HepG2 (cell line): ENCODE data around the gene HLF. TPM values are rescaled to one million over a fixed set of nuclear protein-coding genes. Genes with fewer than 3 reads are reported as not detected.

Source experiments
- ATAC-seq: fragments of 200-7000 bp; cut with Tn5 transposase; 3 replicates; pipeline ENCODE4 v1.9.1; 2020; ENCODE audit warnings: mild to moderate bottlenecking, moderate library complexity
- BruUV-seq: library from RNA; stranded (reverse); fragments of 400-500 nt; replicated peaks from 2 replicates; lab custom pipeline; 2021; lab: Mats Ljungman, UMichigan
- CTCF ChIA-PET: fragments of 300-600 bp; formaldehyde crosslinking; extraction: SDS; loops from one replicate; lab custom pipeline; 2021; ENCODE audit warnings: low total read pairs, inconsistent platforms, low intra/inter-chr PET ratio; lab: Yijun Ruan, JAX
- POLR2A ChIA-PET: fragments of 350-600 bp; sonication (Branson Sonifier 250); formaldehyde crosslinking; loops from one replicate; lab custom pipeline; 2020; ENCODE audit warnings: antibody characterized with exemption, inconsistent platforms; lab: Yijun Ruan, JAX
- DNase-seq: peaks from one replicate; pipeline ENCODE4 v3.0.0-alpha.2; 2015; ENCODE audit warnings: low spot score
- FAIRE-seq: peaks from 3 replicates; lab custom pipeline; 2011; peaks lifted over from hg19 to GRCh38; lab: Jason Lieb, UNC
- H2AFZ ChIP-seq: one replicate; pipeline ENCODE4 v1.6.1; 2011; ENCODE audit warnings: low read length, inconsistent platforms
- H3K27ac ChIP-seq: fragments of 300-600 bp; 3 replicates; pipeline ENCODE4 v1.8.0; 2011; ENCODE audit warnings: mixed run types, mild to moderate bottlenecking, mixed read lengths, low read length, inconsistent platforms; ENCODE audit not compliant: insufficient read depth; ENCODE audit errors: extremely low read length
- H3K27me3 ChIP-seq, 2 experiments: fragments of 200-600 bp in 1 of 2; 2 replicates in 1 of 2; 3 replicates in 1 of 2; pipeline versions ENCODE4 v1.6.0 to v1.8.0; 2011; ENCODE audit warnings: low read length in 2 of 2, mild to moderate bottlenecking in 2 of 2, moderate library complexity in 2 of 2, inconsistent platforms in 1 of 2; ENCODE audit not compliant: insufficient read depth in 2 of 2, control insufficient read depth in 1 of 2
- H3K36me3 ChIP-seq, 2 experiments: fragments of 200-600 bp in 1 of 2; replicated peaks in 1 of 2; 2 replicates in 1 of 2; 3 replicates in 1 of 2; pipeline versions ENCODE4 v1.5.1 to v1.8.0; 2011; ENCODE audit warnings: low read length in 2 of 2, inconsistent platforms in 1 of 2; ENCODE audit not compliant: insufficient read depth in 2 of 2, control insufficient read depth in 1 of 2
- H3K4me1 ChIP-seq: 2 replicates; pipeline ENCODE4 v1.5.1; 2012; ENCODE audit warnings: low read length, inconsistent platforms; ENCODE audit not compliant: insufficient read depth
- H3K4me2 ChIP-seq: 2 replicates; pipeline ENCODE4 v1.6.0; 2011; ENCODE audit warnings: low read depth, low read length, inconsistent platforms
- H3K4me3 ChIP-seq, 3 experiments: fragments of 200-600 bp in 1 of 3; sonication (generic), shearing (Covaris generic) in 1 of 3; replicated peaks in 1 of 3; 2 replicates each; pipeline ENCODE4 v1.5.1; 2011 to 2016; ENCODE audit warnings: low read length in 3 of 3, inconsistent platforms in 2 of 3, low read depth in 2 of 3, mild to moderate bottlenecking in 2 of 3, control low read depth in 1 of 3, mixed read lengths in 1 of 3; ENCODE audit not compliant: insufficient read depth in 1 of 3
- H3K79me2 ChIP-seq: one replicate; pipeline ENCODE4 v1.6.1; 2011; ENCODE audit warnings: low read length, inconsistent platforms; ENCODE audit not compliant: insufficient read depth
- H3K9ac ChIP-seq: 2 replicates; pipeline ENCODE4 v1.6.0; 2011; ENCODE audit warnings: mild to moderate bottlenecking, low read depth, low read length, inconsistent platforms; ENCODE audit not compliant: insufficient read depth
- H3K9me3 ChIP-seq: 2 replicates; pipeline ENCODE4 v1.5.1; 2012; ENCODE audit warnings: mild to moderate bottlenecking, low read length
- H4K20me1 ChIP-seq: 2 replicates; pipeline ENCODE4 v1.6.0; 2011; ENCODE audit warnings: inconsistent platforms, mild to moderate bottlenecking, low read length, moderate library complexity; ENCODE audit not compliant: insufficient read depth
- GATAD2A ChIP-seq: IDR thresholded peaks from 2 replicates; pipeline ENCODE4 v1.6.1; 2016
- POLR2A ChIP-seq, 2 experiments: IDR thresholded peaks; 2 replicates each; pipeline ENCODE4 v1.6.1; 2011; ENCODE audit warnings: low read depth in 2 of 2, low read length in 2 of 2, mild to moderate bottlenecking in 1 of 2, moderate library complexity in 1 of 2; ENCODE audit not compliant: insufficient read depth in 1 of 2
- POLR2G ChIP-seq: fragments of 200-400 bp; formaldehyde crosslinking; IDR thresholded peaks from 2 replicates; pipeline ENCODE4 v1.6.1; 2018; ENCODE audit warnings: mild to moderate bottlenecking, low read depth, low read length, moderate library complexity
- RBFOX2 ChIP-seq: fragments of 200-400 bp; formaldehyde crosslinking; IDR thresholded peaks from 2 replicates; pipeline ENCODE4 v1.6.1; 2017; ENCODE audit warnings: low read depth, mild to moderate bottlenecking, low read length
- SMYD3 ChIP-seq: sonication (generic); formaldehyde crosslinking; IDR thresholded peaks from 2 replicates; pipeline ENCODE4 v1.8.1; 2023; ENCODE audit warnings: mild to moderate bottlenecking, missing genetic modification reagents
- SOX5 ChIP-seq: IDR thresholded peaks from 2 replicates; pipeline ENCODE4 v1.6.1; 2016; ENCODE audit warnings: borderline replicate concordance
- TBP ChIP-seq: sonication (generic); formaldehyde crosslinking; IDR thresholded peaks from 2 replicates; pipeline ENCODE4 v1.5.0; 2020; ENCODE audit warnings: missing genetic modification reagents
- ZNF432 ChIP-seq: sonication (generic); formaldehyde crosslinking; IDR thresholded peaks from 2 replicates; pipeline ENCODE4 v1.5.0; 2020; ENCODE audit warnings: missing genetic modification reagents, mild to moderate bottlenecking, borderline replicate concordance
- ZNF44 ChIP-seq: sonication (generic); formaldehyde crosslinking; IDR thresholded peaks from 2 replicates; pipeline ENCODE4 v1.5.1; 2020; ENCODE audit warnings: mild to moderate bottlenecking, missing genetic modification reagents
- ZSCAN9 ChIP-seq: IDR thresholded peaks from 2 replicates; pipeline ENCODE4 v1.6.1; 2016; ENCODE audit warnings: borderline replicate concordance
- WGBS: methylation state at CpG from one replicate; pipeline ENCODE4 v1.1.6; 2017; ENCODE audit warnings: low lambda C conversion rate; 5-methylcytosine and 5-hydroxymethylcytosine counted together
- in situ Hi-C: cut with HindIII; loops from 2 replicates; pipeline ENCODE4 v1.10.0; 2017; ENCODE audit warnings: low pct_unique_long_range_greater_than_20kb; ENCODE audit not compliant: extremely low pct_ligation_motif_present
- intact Hi-C: fragments of 100-400 bp; cut with micrococcal nuclease; formaldehyde crosslinking; loops from one replicate; pipeline ENCODE4 v1.10.0; 2022; ENCODE audit not compliant: unreplicated experiment
- polyA plus RNA-seq, 8 experiments: library from polyadenylated mRNA; depleted of rRNA in 3 of 8; stranded (reverse) in 7 of 8; unstranded in 1 of 8; fragments of >200 nt; fragmentation: Illumina TruSeq in 4 of 8; extraction: Trizol in 4 of 8; gene quantifications; 2 replicates each; pipeline versions ENCODE4 v1.2.1 to v1.2.3, GENCODE V29; 2011 to 2016; ENCODE audit warnings: low read depth in 4 of 8, missing spikeins in 1 of 8, mixed read lengths in 1 of 8; ENCODE audit not compliant: insufficient read depth in 1 of 8
- total RNA-seq, 5 experiments: library from RNA; depleted of rRNA; stranded (reverse); fragments of >200 nt; fragmentation: Illumina TruSeq; extraction: Trizol; gene quantifications; 2 replicates each; pipeline ENCODE4 v1.2.3, GENCODE V29; 2016; ENCODE audit warnings: low read depth in 1 of 5
- TF ChIP-seq, protein P1 (sequence below): sonication (generic); formaldehyde crosslinking; IDR thresholded peaks from 2 replicates; pipeline ENCODE4 v1.5.1; 2020; ENCODE audit warnings: missing genetic modification reagents, mild to moderate bottlenecking, borderline replicate concordance
- TF ChIP-seq, protein P2 (sequence below): sonication (generic); formaldehyde crosslinking; IDR thresholded peaks from 2 replicates; pipeline ENCODE4 v1.5.0; 2020; ENCODE audit warnings: mild to moderate bottlenecking, missing genetic modification reagents, borderline replicate concordance
- TF ChIP-seq, protein P3 (sequence below): sonication (generic); formaldehyde crosslinking; IDR thresholded peaks from 2 replicates; pipeline ENCODE4 v1.5.0; 2020; ENCODE audit warnings: mild to moderate bottlenecking, missing genetic modification reagents, borderline replicate concordance

HLF gene
- total and polyA plus RNA-seq, 2 of the 13 experiments (the other 11 are each of a cell fraction or from before 2014, with no cell fraction given), result 202 to 346 TPM

DNA sequence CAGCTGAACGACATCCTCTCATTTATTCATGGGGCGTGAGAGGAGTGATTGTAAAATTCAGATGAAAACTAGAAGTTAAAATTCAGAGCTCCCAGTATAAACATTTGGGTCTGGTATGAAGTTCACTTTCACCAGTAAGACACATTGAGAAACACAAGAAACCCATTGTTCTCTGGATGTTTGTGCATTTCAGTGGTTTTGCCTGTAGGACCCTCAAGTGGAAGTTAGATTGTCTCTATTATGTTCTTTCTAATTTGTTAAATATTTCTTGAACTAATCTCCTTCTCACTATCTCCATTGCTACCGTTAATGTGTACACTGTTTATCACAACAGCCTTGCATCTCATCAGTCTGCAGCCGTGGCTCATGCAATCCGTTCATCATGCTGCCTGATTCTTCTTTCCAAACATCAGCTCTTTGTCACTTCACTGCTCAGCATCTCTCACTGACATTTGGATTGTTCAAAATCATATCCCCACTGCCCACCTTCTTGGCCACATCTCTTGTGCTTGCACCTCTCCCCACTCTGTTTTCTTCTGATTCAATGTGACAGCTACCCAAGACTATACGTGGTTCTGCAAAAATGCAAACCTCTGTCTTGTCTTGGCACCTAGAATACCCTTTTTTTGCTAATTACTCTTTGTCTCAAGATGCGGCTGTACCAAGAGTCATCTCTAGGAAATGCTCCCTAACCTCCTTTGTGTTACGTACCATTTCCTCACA lies 49.5 kb downstream of the HLF start:
- WGBS, result 75% methylated on average over 8 of the region's 8 CpGs
- Histone ChIP-seq H2AFZ (no peak overlapping the region), H4K20me1 (peaks cover 94% of the 10 kb centered on the region), H3K9me3 (no peaks in the 10 kb centered on the region), H3K36me3 (peaks cover 38 to 92% of the 10 kb centered on the region in 2 experiments), H3K9ac (no peak overlapping the region), H3K4me3 (no peak overlapping the region), H3K79me2 (peaks cover 89% of the 10 kb centered on the region), H3K27ac (peak overlapping the region; percentile 30), H3K4me2 (no peak overlapping the region), H3K27me3 (no peaks in the 10 kb centered on the region), H3K4me1 (peaks cover 57% of the 10 kb centered on the region)
- POLR2A ChIA-PET, result interaction anchor here (0.7 to 1.8 kb wide), 2 partner anchors 28 to 40 kb away, joined by 3 to 7 read pairs; no protein-coding TSS in a partner anchor
- intact Hi-C loops, result no loop called here
- CTCF ChIA-PET, result no interaction called here
- no TSS peak for BruUV-seq
- DNase-seq (no peak), FAIRE-seq (peak; percentile 28), ATAC-seq (peak; percentile 7)
- in situ Hi-C loops, result no loop called here
- TF ChIP-seq SMYD3 (0 out of 2 replicates have a peak, but pooled peaks have one; percentile 22), ZSCAN9 (CRISPR knock-in tag) (no peak), POLR2A (IDR thresholded peaks at IDR 0.05; ENCODE audit: insufficient read depth in 1 of 2, low read depth in 2 of 2, low read length in 2 of 2) (peak in 1 of 2 experiments; percentile 15; a peak in 2 of 4 replicates), POLR2G (peak; percentile 23; the same call in 1 of the 2 replicates), ZNF44 (peak; percentile 37; the same call in 1 of the 2 replicates), ZNF432 (CRISPR knock-in tag) (no peak), GATAD2A (CRISPR knock-in tag) (peak; percentile 37; the same call in 1 of the 2 replicates), TBP (CRISPR knock-in tag) (no peak), RBFOX2 (0 out of 2 replicates have a peak, but pooled peaks have one; percentile 32), SOX5 (CRISPR knock-in tag) (peak; percentile 56; the same call in 1 of the 2 replicates)
- TF ChIP-seq, protein P1, sequence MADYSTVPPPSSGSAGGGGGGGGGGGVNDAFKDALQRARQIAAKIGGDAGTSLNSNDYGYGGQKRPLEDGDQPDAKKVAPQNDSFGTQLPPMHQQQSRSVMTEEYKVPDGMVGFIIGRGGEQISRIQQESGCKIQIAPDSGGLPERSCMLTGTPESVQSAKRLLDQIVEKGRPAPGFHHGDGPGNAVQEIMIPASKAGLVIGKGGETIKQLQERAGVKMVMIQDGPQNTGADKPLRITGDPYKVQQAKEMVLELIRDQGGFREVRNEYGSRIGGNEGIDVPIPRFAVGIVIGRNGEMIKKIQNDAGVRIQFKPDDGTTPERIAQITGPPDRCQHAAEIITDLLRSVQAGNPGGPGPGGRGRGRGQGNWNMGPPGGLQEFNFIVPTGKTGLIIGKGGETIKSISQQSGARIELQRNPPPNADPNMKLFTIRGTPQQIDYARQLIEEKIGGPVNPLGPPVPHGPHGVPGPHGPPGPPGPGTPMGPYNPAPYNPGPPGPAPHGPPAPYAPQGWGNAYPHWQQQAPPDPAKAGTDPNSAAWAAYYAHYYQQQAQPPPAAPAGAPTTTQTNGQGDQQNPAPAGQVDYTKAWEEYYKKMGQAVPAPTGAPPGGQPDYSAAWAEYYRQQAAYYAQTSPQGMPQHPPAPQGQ (CRISPR knock-in tag), result 0 out of 2 replicates have a peak, but pooled peaks have one; percentile 71
- TF ChIP-seq, protein P2, sequence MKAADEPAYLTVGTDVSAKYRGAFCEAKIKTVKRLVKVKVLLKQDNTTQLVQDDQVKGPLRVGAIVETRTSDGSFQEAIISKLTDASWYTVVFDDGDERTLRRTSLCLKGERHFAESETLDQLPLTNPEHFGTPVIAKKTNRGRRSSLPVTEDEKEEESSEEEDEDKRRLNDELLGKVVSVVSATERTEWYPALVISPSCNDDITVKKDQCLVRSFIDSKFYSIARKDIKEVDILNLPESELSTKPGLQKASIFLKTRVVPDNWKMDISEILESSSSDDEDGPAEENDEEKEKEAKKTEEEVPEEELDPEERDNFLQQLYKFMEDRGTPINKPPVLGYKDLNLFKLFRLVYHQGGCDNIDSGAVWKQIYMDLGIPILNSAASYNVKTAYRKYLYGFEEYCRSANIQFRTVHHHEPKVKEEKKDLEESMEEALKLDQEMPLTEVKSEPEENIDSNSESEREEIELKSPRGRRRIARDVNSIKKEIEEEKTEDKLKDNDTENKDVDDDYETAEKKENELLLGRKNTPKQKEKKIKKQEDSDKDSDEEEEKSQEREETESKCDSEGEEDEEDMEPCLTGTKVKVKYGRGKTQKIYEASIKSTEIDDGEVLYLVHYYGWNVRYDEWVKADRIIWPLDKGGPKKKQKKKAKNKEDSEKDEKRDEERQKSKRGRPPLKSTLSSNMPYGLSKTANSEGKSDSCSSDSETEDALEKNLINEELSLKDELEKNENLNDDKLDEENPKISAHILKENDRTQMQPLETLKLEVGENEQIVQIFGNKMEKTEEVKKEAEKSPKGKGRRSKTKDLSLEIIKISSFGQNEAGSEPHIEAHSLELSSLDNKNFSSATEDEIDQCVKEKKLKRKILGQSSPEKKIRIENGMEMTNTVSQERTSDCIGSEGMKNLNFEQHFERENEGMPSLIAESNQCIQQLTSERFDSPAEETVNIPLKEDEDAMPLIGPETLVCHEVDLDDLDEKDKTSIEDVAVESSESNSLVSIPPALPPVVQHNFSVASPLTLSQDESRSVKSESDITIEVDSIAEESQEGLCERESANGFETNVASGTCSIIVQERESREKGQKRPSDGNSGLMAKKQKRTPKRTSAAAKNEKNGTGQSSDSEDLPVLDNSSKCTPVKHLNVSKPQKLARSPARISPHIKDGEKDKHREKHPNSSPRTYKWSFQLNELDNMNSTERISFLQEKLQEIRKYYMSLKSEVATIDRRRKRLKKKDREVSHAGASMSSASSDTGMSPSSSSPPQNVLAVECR (CRISPR knock-in tag), result peak; percentile 40; the same call in 1 of the 2 replicates
- TF ChIP-seq, protein P3, sequence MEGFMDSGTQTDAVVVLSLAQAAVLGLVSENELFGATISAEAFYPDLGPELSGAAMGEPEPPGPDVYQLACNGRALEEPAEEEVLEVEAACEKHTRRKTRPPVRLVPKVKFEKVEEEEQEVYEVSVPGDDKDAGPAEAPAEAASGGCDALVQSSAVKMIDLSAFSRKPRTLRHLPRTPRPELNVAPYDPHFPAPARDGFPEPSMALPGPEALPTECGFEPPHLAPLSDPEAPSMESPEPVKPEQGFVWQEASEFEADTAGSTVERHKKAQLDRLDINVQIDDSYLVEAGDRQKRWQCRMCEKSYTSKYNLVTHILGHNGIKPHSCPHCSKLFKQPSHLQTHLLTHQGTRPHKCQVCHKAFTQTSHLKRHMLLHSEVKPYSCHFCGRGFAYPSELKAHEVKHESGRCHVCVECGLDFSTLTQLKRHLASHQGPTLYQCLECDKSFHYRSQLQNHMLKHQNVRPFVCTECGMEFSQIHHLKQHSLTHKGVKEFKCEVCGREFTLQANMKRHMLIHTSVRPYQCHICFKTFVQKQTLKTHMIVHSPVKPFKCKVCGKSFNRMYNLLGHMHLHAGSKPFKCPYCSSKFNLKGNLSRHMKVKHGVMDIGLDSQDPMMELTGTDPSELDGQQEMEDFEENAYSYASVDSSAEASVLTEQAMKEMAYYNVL (CRISPR knock-in tag), result 0 out of 2 replicates have a peak, but pooled peaks have one; percentile 20
